Measurements from ENCODE around the gene THSD7B.

GRCh38 chr2:136736236-136736635 lies 29.1 kb upstream of the THSD7B start:
- TF ChIP-seq POLR2A (IDR thresholded peaks at IDR 0.05) = no peak
- TF ChIP-seq CTCF (IDR thresholded peaks at IDR 0.05) = no peak

Data from Peyer's patch (tissue), 4 donors.